SIG-M5 treated with dmso at 0.1 percent for 504 hours (cell line): ENCODE results near the gene NUDT22.
A peak's percentile ranks its signal among the peaks of the same experiment; 100 is the strongest.

Source experiments
- DNase-seq: peaks from one replicate; lab custom pipeline; 2025; ENCODE audit not compliant: unreplicated experiment; lab: John Stamatoyannopoulos, UW

The NUDT22 gene

GRCh38 chr11:64268893-64269539, 42.9 kb downstream of the NUDT22 start:
- peak; percentile 62 for DNase-seq

GRCh38 chr11:64269540-64270220, 43.6 kb downstream of the NUDT22 start:
- peak; percentile 99 for DNase-seq

- no peak for DNase-seq
Observed at GRCh38 chr11:64275031-64275800, 49.1 kb downstream of the NUDT22 start.

- DNase-seq = no peak
Observed at GRCh38 chr11:64275841-64276240, 49.8 kb downstream of the NUDT22 start.

- no peak for DNase-seq
Observed at GRCh38 chr11:64276653-64277431, 50.8 kb downstream of the NUDT22 start.

- no peak for DNase-seq
Observed at GRCh38 chr11:64278576-64279190, 52.6 kb downstream of the NUDT22 start.
